Stimulated activated naive CD8-positive, alpha-beta T cell treated with anti-CD3 and anti-CD28 coated beads, Interleukin-15, Interleukin-2, amounts not matched to agents 100 U/mL and 50 U/mL, for 24 hours (primary cell): ENCODE measurements around the gene ATG4A.

Experiments
- ATAC-seq: fragments of 150-1000 bp; cut with Tn5 transposase; one replicate; pipeline ENCODE4 v1.10.0; 2021
- DNase-seq: peaks from one replicate; pipeline ENCODE4 v3.0.0; 2021

ATG4A gene

GRCh38 chrX:108091264-108091877 lies at the start of gene ATG4A, which contains the start of gene PSMD10:
ATG4A (plus strand) TSS chrX:108091778; CDS start chrX:108091827, 49 bp downstream.
PSMD10 (minus strand) TSS chrX:108091542; CDS start chrX:108091520, 22 bp downstream.
- DNase-seq = peak; percentile 85
- ATAC-seq = peak; percentile 98

- no peak for DNase-seq
- no peak for ATAC-seq
Measured at GRCh38 chrX:108044554-108045256, 46.9 kb upstream of the ATG4A start, which contains the start of gene VSIG1. VSIG1 (plus strand) TSS chrX:108045065; CDS start chrX:108045131, 66 bp downstream.

- DNase-seq = no peak
- no peak for ATAC-seq
Measured at GRCh38 chrX:108049649-108050048, 41.9 kb upstream of the ATG4A start.

GRCh38 chrX:108053218-108053617 lies 38.4 kb upstream of the ATG4A start:
- ATAC-seq = peak; percentile 81
- no peak for DNase-seq

GRCh38 chrX:108055546-108055945 lies 36.0 kb upstream of the ATG4A start:
- no peak for ATAC-seq

GRCh38 chrX:108059801-108060200 lies 31.8 kb upstream of the ATG4A start:
- DNase-seq = no peak

More at GRCh38 chrX:108055546-108055945, 36.0 kb upstream of the ATG4A start:
- DNase-seq = no peak

GRCh38 chrX:108064001-108064400 lies 27.6 kb upstream of the ATG4A start:
- DNase-seq (no peak), ATAC-seq (no peak)

More at GRCh38 chrX:108059801-108060200, 31.8 kb upstream of the ATG4A start:
- ATAC-seq = no peak

- DNase-seq (no peak), ATAC-seq (no peak)
Measured at GRCh38 chrX:108064613-108065012, 27.0 kb upstream of the ATG4A start.

- DNase-seq (no peak), ATAC-seq (no peak)
Measured at GRCh38 chrX:108068121-108068520, 23.5 kb upstream of the ATG4A start.

GRCh38 chrX:108070891-108071290 lies 20.7 kb upstream of the ATG4A start:
- ATAC-seq (no peak), DNase-seq (no peak)

GRCh38 chrX:108071578-108071977 lies 20.0 kb upstream of the ATG4A start:
- ATAC-seq (no peak), DNase-seq (no peak)

GRCh38 chrX:108072746-108073145 lies 18.8 kb upstream of the ATG4A start:
- no peak for DNase-seq
- ATAC-seq = no peak

- no peak for DNase-seq
- ATAC-seq = no peak
Measured at GRCh38 chrX:108081110-108081509, 10.5 kb upstream of the ATG4A start.

- ATAC-seq = no peak
- no peak for DNase-seq
Measured at GRCh38 chrX:108087792-108088191, 3.8 kb upstream of the ATG4A start.

GRCh38 chrX:108088511-108088910 lies 3.1 kb upstream of the ATG4A start:
- ATAC-seq (no peak), DNase-seq (no peak)

GRCh38 chrX:108090491-108091263 lies 901 bp upstream of the ATG4A start:
- DNase-seq = no peak

GRCh38 chrX:108091878-108092291 lies 307 bp downstream of the ATG4A start:
- DNase-seq (peak; percentile 32), ATAC-seq (peak; percentile 33)

More at GRCh38 chrX:108090491-108091263, 901 bp upstream of the ATG4A start:
- no peak for ATAC-seq

- no peak for ATAC-seq
- no peak for DNase-seq
Measured at GRCh38 chrX:108097380-108097779, 5.8 kb downstream of the ATG4A start.

GRCh38 chrX:108105473-108105872 lies 13.9 kb downstream of the ATG4A start:
- no peak for DNase-seq
- ATAC-seq = no peak

- DNase-seq = no peak
- ATAC-seq = no peak
Measured at GRCh38 chrX:108114541-108114940, 23.0 kb downstream of the ATG4A start.

GRCh38 chrX:108117988-108118387 lies 26.4 kb downstream of the ATG4A start:
- DNase-seq (no peak), ATAC-seq (no peak)

- DNase-seq = no peak
- no peak for ATAC-seq
Measured at GRCh38 chrX:108121291-108121690, 29.7 kb downstream of the ATG4A start.

- ATAC-seq (no peak), DNase-seq (no peak)
Measured at GRCh38 chrX:108122748-108123147, 31.2 kb downstream of the ATG4A start.
